Breast epithelium (tissue), 3 donors: ENCODE results near the gene ATXN10.

Source experiments
- CTCF ChIP-seq, 3 donors: fragments of 450-650 bp; IDR thresholded peaks; one replicate each; pipeline ENCODE4 v1.5.1; 2016 to 2017; ENCODE audit warnings: antibody characterized with exemption in 3 of 3, mild to moderate bottlenecking in 3 of 3, moderate library complexity in 3 of 3
- POLR2A ChIP-seq: fragments of 450-650 bp; IDR thresholded peaks from one replicate; pipeline ENCODE4 v1.6.1; 2016; ENCODE audit warnings: antibody characterized with exemption, mild to moderate bottlenecking, moderate library complexity
- POLR2AphosphoS5 ChIP-seq, 3 donors: sonication (generic); formaldehyde crosslinking; IDR thresholded peaks; one replicate each; pipeline ENCODE4 v1.6.1; 2017; ENCODE audit warnings: antibody characterized with exemption in 3 of 3

DNA sequence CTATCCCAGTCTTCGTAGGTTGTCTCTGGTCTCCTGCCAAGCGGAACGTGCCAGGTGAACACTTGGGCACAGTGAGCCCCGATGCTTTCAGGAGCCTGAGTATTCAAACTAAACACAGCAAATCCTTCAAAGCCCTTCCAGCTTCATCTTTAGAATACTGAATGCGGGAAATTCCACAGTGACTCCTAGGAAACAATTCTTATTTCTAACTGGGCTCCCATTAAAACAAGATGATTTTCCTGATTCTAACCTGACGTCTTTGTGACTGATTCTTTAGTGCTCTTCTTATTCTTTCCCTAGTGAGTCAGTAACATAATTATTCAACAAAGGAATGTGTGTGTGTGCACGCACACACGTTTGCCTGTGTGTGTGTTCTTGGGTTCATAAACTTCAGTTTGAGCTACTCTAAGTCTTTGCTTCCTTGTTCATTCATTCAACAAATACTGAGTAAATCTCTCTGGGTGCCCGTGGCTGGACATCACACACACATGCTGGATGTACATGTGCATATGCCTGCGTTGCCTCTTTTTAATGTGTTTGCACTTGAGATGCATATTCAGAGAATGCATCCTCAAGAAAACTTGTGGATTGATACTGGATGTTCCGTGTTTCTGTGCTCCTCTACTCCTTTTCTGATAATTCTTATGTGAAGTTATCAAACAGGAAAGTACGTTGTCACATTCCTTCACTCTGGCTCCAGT lies 170.8 kb downstream of the ATXN10 start:
- TF ChIP-seq CTCF (IDR thresholded peaks at IDR 0.05): no peak
- TF ChIP-seq POLR2A: no peak
- no peak for TF ChIP-seq POLR2AphosphoS5 (IDR thresholded peaks at IDR 0.05)
